Upper lobe of right lung (tissue), 1 donor: ENCODE measurements around the gene RNF223. TPM values are rescaled to one million over a fixed set of nuclear protein-coding genes. Genes with fewer than 3 reads are reported as not detected.

Source experiments
- ATAC-seq: fragments of 200-7000 bp; cut with Tn5 transposase; one replicate; pipeline ENCODE4 v1.9.1; 2020; ENCODE audit warnings: mild to moderate bottlenecking, moderate library complexity
- DNase-seq: peaks from one replicate; pipeline ENCODE4 v3.0.0-alpha.2; 2020
- H3K27ac ChIP-seq: fragments of 200-600 bp; one replicate; pipeline ENCODE4 v1.8.0; 2022
- H3K27me3 ChIP-seq: fragments of 200-600 bp; one replicate; pipeline ENCODE4 v1.8.0; 2022; ENCODE audit warnings: mild to moderate bottlenecking
- H3K36me3 ChIP-seq: fragments of 200-600 bp; one replicate; pipeline ENCODE4 v1.8.0; 2022
- H3K4me1 ChIP-seq: fragments of 200-600 bp; one replicate; pipeline ENCODE4 v1.8.0; 2022
- H3K4me3 ChIP-seq: fragments of 200-600 bp; one replicate; pipeline ENCODE4 v1.8.0; 2022; ENCODE audit warnings: mild to moderate bottlenecking
- H3K9me3 ChIP-seq: fragments of 200-600 bp; one replicate; pipeline ENCODE4 v1.8.0; 2022
- CTCF ChIP-seq: fragments of 200-600 bp; IDR thresholded peaks from one replicate; pipeline ENCODE4 v1.8.0; 2022; ENCODE audit warnings: antibody characterized with exemption
- intact Hi-C: fragments of 100-400 bp; cut with DNase I; formaldehyde crosslinking; loops from one replicate; pipeline ENCODE4 v1.11.0; 2022
- total RNA-seq: library from RNA; stranded (reverse); fragmentation: NEBNext Ultra II Directional; extraction: Animal tissue kit (Norgen Biotek cat#: 25700); gene quantifications from one replicate; pipeline ENCODE4 v1.2.1, GENCODE V29; 2021
- donor health status: DM: no; HTN: yes; CAD: no; lungs with severe emphysema.

The RNF223 gene
- total RNA-seq, 1 donor from 2014 or later, result 0.55 TPM

GRCh38 chr1:1047963-1048362 lies 26.1 kb downstream of the RNF223 start:
- TF ChIP-seq CTCF, result no peak
- Histone ChIP-seq H3K4me1 (no peaks in the 10 kb centered on the region), H3K27me3 (no peaks in the 10 kb centered on the region), H3K36me3 (peaks cover 17% of the 10 kb centered on the region), H3K27ac (no peak overlapping the region), H3K9me3 (no peaks in the 10 kb centered on the region), H3K4me3 (no peak overlapping the region)
- intact Hi-C loops, result no loop called here
- ATAC-seq (no peak), DNase-seq (no peak)

DNA sequence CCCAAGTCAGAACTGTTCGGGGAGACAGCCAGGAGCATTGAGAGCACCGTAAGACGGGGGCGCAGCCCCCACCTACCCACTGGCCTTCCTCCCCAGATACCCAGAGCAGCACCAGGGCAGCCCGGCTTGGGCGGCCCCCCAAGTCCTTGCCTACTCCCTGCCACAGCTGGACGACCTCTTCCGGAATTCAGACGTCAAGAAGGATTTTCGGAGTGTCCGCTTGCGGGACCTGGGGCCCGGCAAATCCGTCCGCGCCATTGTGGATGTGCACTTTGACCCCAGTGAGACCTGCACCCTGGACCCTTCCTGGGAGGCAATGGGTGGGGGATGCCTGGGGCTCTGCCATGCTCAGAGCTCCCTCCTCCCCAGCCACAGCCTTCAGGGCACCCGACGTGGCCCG lies 26.7 kb downstream of the RNF223 start:
- DNase-seq (no peak), ATAC-seq (no peak)
- Histone ChIP-seq H3K36me3 (peaks cover 17% of the 10 kb centered on the region), H3K9me3 (no peaks in the 10 kb centered on the region), H3K4me3 (no peak overlapping the region), H3K27ac (no peak overlapping the region), H3K4me1 (no peaks in the 10 kb centered on the region), H3K27me3 (no peaks in the 10 kb centered on the region)
- no peak for TF ChIP-seq CTCF
- intact Hi-C loops, result no loop called here

- no peak for DNase-seq
- no peaks in the 10 kb centered on the region for H3K27me3 ChIP-seq
- H3K9me3 ChIP-seq, result no peaks in the 10 kb centered on the region
- peaks cover 13% of the 10 kb centered on the region for H3K36me3 ChIP-seq
- no peaks in the 10 kb centered on the region for H3K4me1 ChIP-seq
- no peak for ATAC-seq
- H3K4me3 ChIP-seq, result no peak overlapping the region
- intact Hi-C loops, result no loop called here
- no peak overlapping the region for H3K27ac ChIP-seq
- no peak for TF ChIP-seq CTCF
Measured at GRCh38 chr1:1046767-1047166, 27.3 kb downstream of the RNF223 start.

DNA sequence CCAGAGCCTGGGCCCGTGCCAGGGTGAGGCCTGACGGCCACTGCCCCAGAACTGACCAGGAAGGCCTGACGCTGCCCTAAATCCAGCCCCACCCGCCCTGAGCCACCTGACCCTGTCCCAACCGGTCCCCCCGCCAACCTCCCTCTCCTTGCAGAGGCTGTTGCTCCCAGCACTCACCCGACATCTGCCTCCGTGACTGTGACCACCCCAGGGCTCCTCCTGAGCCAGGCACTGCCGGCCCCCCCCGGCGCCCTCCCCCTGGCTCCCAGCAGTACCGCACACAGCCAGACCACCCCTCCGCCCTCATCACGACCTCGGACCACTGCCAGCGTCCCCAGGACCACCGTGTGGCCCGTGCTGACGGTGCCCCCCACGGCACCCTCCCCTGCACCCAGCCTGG lies 27.9 kb downstream of the RNF223 start:
- H3K36me3 ChIP-seq, result peaks cover 12% of the 10 kb centered on the region
- intact Hi-C loops, result no loop called here
- DNase-seq, result no peak

DNA sequence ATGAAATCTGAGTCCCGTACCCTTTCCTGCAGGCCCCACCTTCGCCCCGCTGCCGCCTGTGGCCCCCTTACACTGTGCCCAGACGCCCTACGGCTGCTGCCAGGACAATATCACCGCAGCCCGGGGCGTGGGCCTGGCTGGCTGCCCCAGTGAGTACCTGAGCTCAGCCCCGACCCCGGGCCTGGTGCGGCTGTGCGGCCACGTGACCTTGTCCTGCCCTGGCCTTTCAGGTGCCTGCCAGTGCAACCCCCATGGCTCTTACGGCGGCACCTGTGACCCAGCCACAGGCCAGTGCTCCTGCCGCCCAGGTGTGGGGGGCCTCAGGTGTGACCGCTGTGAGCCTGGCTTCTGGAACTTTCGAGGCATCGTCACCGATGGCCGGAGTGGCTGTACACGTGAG lies 29.0 kb downstream of the RNF223 start:
- H3K4me1 ChIP-seq, result peaks cover 4% of the 10 kb centered on the region
- no peak for DNase-seq
- H3K27ac ChIP-seq, result no peak overlapping the region
- no peak for TF ChIP-seq CTCF
- no peaks in the 10 kb centered on the region for H3K27me3 ChIP-seq
- no peaks in the 10 kb centered on the region for H3K9me3 ChIP-seq
- no peak for ATAC-seq
- intact Hi-C loops, result no loop called here
- H3K36me3 ChIP-seq, result peaks cover 12% of the 10 kb centered on the region
- H3K4me3 ChIP-seq, result no peak overlapping the region

More for the DNA sequence above, 27.9 kb downstream of the RNF223 start:
- H3K4me1 ChIP-seq, result no peaks in the 10 kb centered on the region
- H3K27me3 ChIP-seq, result no peaks in the 10 kb centered on the region
- H3K4me3 ChIP-seq, result no peak overlapping the region
- ATAC-seq, result no peak
- H3K9me3 ChIP-seq, result no peaks in the 10 kb centered on the region
- TF ChIP-seq CTCF, result no peak
- H3K27ac ChIP-seq, result no peak overlapping the region

DNA sequence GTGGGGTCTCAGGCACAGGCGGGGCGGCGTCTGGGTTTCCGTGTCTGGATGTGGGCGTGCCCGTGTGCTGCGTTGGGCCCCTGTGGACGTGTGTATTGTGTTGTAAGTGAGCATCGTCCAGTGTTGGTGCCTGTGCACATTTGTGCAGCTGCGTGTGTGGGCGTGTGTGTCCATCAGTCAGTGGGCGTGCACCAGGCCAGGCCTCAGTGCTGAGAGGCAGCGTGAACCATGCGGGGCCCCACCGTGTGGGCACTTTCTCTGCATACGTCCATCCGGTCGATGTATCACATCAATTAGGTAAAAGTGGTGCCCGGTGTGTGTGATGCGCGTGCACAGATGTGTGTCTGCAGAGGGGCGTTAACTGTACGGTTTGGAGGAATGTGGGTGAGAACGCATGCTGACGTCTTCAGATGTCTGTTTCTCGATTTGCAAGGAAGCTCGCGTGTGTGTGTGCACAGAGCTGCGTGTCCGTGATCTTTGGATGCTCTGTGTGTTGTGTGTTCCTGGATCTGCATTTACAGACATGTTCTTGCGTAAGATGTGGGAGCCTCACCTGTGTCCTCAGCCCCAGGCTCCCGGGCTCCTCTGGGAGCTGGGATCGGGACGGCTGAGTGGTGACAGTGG lies 29.5 kb downstream of the RNF223 start:
- no peak overlapping the region for H3K27ac ChIP-seq

More for the DNA sequence above, 29.5 kb downstream of the RNF223 start:
- Histone ChIP-seq H3K4me3 (no peak overlapping the region), H3K27me3 (no peaks in the 10 kb centered on the region), H3K4me1 (peaks cover 9% of the 10 kb centered on the region), H3K36me3 (peaks cover 12% of the 10 kb centered on the region), H3K9me3 (no peaks in the 10 kb centered on the region)
- intact Hi-C loops, result no loop called here
- ATAC-seq, result no peak
- TF ChIP-seq CTCF, result no peak
- DNase-seq, result no peak
